HEK293T (cell line): ENCODE measurements around the gene TMEM94.

ENCODE experiments used
- CTCF ChIA-PET: fragments of 350-600 bp; formaldehyde crosslinking; extraction: SDS; loops from one replicate; lab custom pipeline; 2021; ENCODE audit warnings: antibody characterized with exemption, inconsistent platforms; lab: Yijun Ruan, JAX
- POLR2A ChIA-PET: fragments of 350-600 bp; formaldehyde crosslinking; extraction: SDS; loops from one replicate; lab custom pipeline; 2020; ENCODE audit warnings: antibody characterized with exemption, inconsistent platforms; lab: Yijun Ruan, JAX
- DNase-seq: peaks from one replicate; pipeline ENCODE4 v3.0.0; 2012; ENCODE audit warnings: mixed read lengths; ENCODE audit errors: extremely low spot score
- ARNT ChIP-seq: fragments of 450-650 bp; IDR thresholded peaks from 2 replicates; pipeline ENCODE4 v1.6.1; 2017; ENCODE audit warnings: mild to moderate bottlenecking
- BHLHE40 ChIP-seq: fragments of 450-650 bp; IDR thresholded peaks from 2 replicates; pipeline ENCODE4 v1.6.1; 2016; ENCODE audit warnings: mild to moderate bottlenecking, moderate library complexity, borderline replicate concordance
- CTBP1 ChIP-seq: fragments of 450-650 bp; IDR thresholded peaks from 2 replicates; pipeline ENCODE4 v1.6.1; 2016; ENCODE audit warnings: borderline replicate concordance
- ELF4 ChIP-seq: fragments of 450-650 bp; IDR thresholded peaks from 2 replicates; pipeline ENCODE4 v1.6.1; 2017; ENCODE audit warnings: antibody characterized with exemption
- FOXA1 ChIP-seq: fragments of 450-650 bp; IDR thresholded peaks from 2 replicates; pipeline ENCODE4 v1.6.1; 2016; ENCODE audit warnings: mild to moderate bottlenecking
- FOXK2 ChIP-seq: fragments of 450-650 bp; IDR thresholded peaks from 2 replicates; pipeline ENCODE4 v1.6.1; 2016; ENCODE audit warnings: mild to moderate bottlenecking
- FOXM1 ChIP-seq: fragments of 450-650 bp; IDR thresholded peaks from 2 replicates; pipeline ENCODE4 v1.6.1; 2017; ENCODE audit warnings: mild to moderate bottlenecking, borderline replicate concordance
- HDGF ChIP-seq: fragments of 450-650 bp; IDR thresholded peaks from 2 replicates; pipeline ENCODE4 v1.6.1; 2017; ENCODE audit warnings: antibody characterized with exemption, borderline replicate concordance
- L3MBTL2 ChIP-seq: fragments of 450-650 bp; conservative IDR thresholded peaks from 2 replicates; pipeline ENCODE4 v1.6.1; 2016; ENCODE audit warnings: mild to moderate bottlenecking
- LEF1 ChIP-seq: fragments of 450-650 bp; IDR thresholded peaks from 2 replicates; pipeline ENCODE4 v1.6.1; 2017; ENCODE audit warnings: mild to moderate bottlenecking, borderline replicate concordance
- NFRKB ChIP-seq: fragments of 450-650 bp; IDR thresholded peaks from 2 replicates; pipeline ENCODE4 v1.6.1; 2016; ENCODE audit warnings: mild to moderate bottlenecking, moderate library complexity
- SP1 ChIP-seq: fragments of 450-650 bp; IDR thresholded peaks from 2 replicates; pipeline ENCODE4 v1.6.1; 2017
- SUZ12 ChIP-seq: fragments of 450-650 bp; IDR thresholded peaks from 2 replicates; pipeline ENCODE4 v1.6.1; 2016; ENCODE audit warnings: mild to moderate bottlenecking
- TARDBP ChIP-seq: fragments of 450-650 bp; IDR thresholded peaks from 2 replicates; pipeline ENCODE4 v1.6.1; 2016
- ZNF384 ChIP-seq: fragments of 450-650 bp; IDR thresholded peaks from 2 replicates; pipeline ENCODE4 v1.6.1; 2016
- TF ChIP-seq, protein P1 (sequence below): fragments of 450-650 bp; IDR thresholded peaks from 2 replicates; pipeline ENCODE4 v1.6.1; 2016

TMEM94 gene

DNA sequence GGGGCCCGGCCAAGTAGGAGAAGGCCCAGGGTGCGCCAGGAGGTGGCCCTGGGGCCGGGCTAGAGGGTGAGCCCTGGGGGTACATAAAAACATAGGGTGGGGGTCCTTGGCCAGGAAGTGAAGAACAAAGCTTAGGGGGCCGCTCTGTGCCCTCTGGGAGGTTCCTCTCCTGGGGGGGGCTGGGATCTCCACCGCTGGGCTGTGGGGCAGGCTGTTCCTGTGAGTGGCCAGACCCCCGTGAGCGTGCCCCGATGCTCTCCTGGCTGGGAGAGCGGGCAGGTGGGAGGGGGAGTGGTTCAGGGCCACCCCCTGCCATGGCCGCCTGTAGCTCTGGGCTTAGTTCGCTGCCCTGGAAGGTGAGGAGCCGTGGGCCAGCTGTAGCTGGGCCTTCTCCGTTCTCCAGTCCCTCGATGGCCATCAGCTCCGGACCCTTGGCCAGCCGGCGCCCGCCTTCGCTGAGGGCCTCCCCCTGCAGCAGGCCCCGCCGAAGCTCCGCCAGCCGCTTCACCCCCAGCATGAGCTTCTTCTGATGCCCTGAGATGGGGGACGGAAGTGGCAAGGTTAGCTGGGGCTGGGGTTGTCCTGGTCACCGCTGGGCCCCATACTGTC, 46.4 kb downstream of the TMEM94 start:
- TF ChIP-seq BHLHE40 = no peak
- no peak for TF ChIP-seq ELF4
- TF ChIP-seq ZNF384 = no peak
- TF ChIP-seq CTBP1 = no peak
- no peak for TF ChIP-seq L3MBTL2
- TF ChIP-seq FOXK2 = no peak
- ChIA-PET POLR2A (interaction anchor here (1.1 to 3.6 kb wide), 3 partner anchors 9 to 46 kb away, joined by 3 to 22 read pairs (median 6); partner anchors contain the start of gene TMEM94), CTCF (no interaction called here)
- no peak for DNase-seq

DNA sequence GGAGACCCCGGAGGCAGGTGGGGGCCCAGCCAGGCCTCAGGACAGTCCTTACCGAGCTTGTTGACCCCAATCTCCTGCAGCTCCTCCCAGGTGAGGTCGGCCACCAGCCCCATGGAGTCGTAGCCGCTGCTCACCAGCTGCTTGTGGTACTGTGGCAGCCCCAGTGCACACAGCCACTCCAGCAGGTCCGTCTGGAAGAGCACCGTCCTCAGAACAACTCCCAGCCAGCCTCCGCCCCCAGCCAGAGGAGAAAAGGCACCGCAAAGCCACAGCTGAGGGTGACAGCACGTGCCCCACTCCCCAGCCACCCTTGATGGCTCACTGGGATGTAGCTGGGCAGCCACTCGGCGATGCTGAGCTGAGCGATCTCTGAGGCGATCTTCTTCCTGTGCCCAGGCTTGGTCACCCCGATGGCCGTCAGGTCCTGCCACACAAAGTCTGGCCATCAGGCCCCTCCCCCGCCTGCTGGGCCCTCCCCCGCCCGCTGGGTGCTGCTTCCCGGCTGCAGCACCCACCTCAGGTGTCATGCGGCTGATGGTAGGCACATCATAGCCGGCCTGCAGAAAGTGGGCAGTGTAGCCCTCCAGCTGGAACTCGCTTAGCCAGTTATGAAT, 47.0 kb downstream of the TMEM94 start:
- TF ChIP-seq ARNT (no peak), SUZ12 (no peak), FOXM1 (no peak)
- ChIA-PET POLR2A (interaction anchor here (1.3 to 3.6 kb wide), 2 partner anchors 8 to 47 kb away, joined by 6 to 22 read pairs; partner anchors contain the start of gene TMEM94), CTCF (interaction anchor here (1.1 kb wide), 1 partner anchor 9 kb away, joined by 3 read pairs; no protein-coding TSS in a partner anchor)
- no peak for DNase-seq

DNA sequence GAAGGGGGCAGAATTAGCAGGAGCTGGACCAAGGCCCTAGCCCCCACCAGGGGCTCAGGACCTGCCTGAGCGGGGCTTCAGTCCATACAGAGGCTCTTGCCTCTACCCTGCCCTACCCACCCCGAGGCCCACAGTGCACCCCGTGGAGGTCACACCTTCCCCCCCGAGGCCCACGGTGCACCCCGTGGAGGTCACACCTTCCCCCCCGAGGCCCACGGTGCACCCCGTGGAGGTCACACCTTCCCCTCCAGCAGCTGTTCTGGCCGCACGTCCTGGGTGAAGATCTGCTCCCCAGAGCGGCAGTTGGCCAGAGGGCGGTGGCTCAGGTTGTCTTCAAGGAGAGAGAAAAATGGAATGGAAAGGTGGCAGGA, 47.5 kb downstream of the TMEM94 start:
- ChIA-PET POLR2A (interaction anchor here (3.6 kb wide), 1 partner anchor 47 kb away, joined by 22 read pairs; the partner anchor contains the start of gene TMEM94), CTCF (interaction anchor here (1.1 kb wide), 1 partner anchor 10 kb away, joined by 3 read pairs; no protein-coding TSS in a partner anchor)
- no peak for DNase-seq
- no peak for TF ChIP-seq SP1
- TF ChIP-seq FOXA1 = no peak
- TF ChIP-seq FOXK2 = no peak

DNA sequence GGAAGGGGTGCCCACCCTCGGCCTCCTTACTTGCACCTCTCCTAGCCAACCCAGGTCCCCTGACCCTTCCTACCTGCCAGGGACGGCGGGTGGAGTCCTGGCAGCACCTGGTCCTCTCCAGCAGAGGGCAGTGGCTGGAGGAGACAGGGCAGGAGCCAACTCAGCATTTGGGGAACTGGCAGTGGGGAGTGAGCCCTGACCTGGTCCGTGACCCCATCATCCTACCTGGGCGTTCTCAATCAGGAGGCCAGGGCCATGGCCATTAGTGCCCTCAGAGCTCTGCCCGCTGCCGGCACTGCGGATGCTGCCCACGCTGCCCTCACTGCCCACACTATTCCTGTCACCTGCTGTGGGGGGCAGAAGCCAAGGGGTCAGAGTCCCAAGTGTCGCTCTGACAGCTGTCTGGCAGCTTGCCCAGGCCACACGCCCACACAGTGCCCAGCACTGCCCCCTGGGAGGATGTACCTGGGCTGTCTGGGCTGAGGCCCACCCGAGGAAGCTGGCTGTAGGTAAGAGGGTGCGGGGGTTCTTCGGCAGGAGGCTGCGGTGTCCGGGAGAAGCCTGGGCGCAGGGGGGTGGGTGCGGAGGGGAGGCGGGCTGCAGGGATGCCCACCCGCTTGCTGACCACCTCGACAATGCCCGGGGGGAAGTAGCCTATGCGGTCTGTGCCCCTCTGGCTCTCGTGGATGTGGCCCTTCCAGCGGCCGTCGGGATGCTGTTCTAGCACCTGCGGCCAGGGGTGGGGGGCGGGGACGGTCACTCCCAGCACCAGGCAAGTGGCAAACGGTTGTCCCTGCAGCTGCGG, 48.1 kb downstream of the TMEM94 start:
- TF ChIP-seq ARNT = no peak
- TF ChIP-seq TARDBP = no peak
- no peak for TF ChIP-seq FOXK2
- TF ChIP-seq CTBP1 = no peak
- TF ChIP-seq, protein P1, sequence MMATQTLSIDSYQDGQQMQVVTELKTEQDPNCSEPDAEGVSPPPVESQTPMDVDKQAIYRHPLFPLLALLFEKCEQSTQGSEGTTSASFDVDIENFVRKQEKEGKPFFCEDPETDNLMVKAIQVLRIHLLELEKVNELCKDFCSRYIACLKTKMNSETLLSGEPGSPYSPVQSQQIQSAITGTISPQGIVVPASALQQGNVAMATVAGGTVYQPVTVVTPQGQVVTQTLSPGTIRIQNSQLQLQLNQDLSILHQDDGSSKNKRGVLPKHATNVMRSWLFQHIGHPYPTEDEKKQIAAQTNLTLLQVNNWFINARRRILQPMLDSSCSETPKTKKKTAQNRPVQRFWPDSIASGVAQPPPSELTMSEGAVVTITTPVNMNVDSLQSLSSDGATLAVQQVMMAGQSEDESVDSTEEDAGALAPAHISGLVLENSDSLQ = no peak
- TF ChIP-seq SP1 = no peak

DNA sequence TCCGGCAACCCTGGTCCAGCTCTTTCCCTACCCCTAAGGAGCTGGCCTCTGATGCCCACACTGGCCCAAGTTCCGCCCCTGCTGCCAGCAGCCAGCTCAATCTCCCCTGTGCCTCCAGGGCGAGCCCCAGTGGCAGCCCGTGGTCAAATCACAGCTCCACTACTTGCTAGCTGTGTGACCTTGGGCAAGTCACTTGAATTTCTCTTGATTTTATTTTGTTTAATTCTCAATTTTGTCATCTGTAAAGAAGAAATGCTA, 48.6 kb downstream of the TMEM94 start:
- no peak for TF ChIP-seq FOXM1
- no peak for TF ChIP-seq SUZ12
- no peak for TF ChIP-seq LEF1
- TF ChIP-seq SP1 = no peak
- no peak for DNase-seq
- ChIA-PET POLR2A (interaction anchor here (1.1 to 3.6 kb wide), 2 partner anchors 16 to 48 kb away, joined by 3 to 22 read pairs; partner anchors contain the start of gene TMEM94), CTCF (interaction anchor here (0.7 to 1.8 kb wide), 2 partner anchors 11 to 33 kb away, joined by 3 to 4 read pairs; partner anchors contain the start of gene TSEN54)

More for the DNA sequence above, 48.1 kb downstream of the TMEM94 start:
- peak; percentile 67 for DNase-seq
- POLR2A ChIA-PET = interaction anchor here (1.1 to 3.6 kb wide), 2 partner anchors 17 to 48 kb away, joined by 3 to 22 read pairs; partner anchors contain the start of gene TMEM94
- CTCF ChIA-PET = interaction anchor here (0.7 to 1.8 kb wide), 3 partner anchors 10 to 32 kb away, joined by 3 to 4 read pairs (median 3); partner anchors contain the start of gene TSEN54

DNA sequence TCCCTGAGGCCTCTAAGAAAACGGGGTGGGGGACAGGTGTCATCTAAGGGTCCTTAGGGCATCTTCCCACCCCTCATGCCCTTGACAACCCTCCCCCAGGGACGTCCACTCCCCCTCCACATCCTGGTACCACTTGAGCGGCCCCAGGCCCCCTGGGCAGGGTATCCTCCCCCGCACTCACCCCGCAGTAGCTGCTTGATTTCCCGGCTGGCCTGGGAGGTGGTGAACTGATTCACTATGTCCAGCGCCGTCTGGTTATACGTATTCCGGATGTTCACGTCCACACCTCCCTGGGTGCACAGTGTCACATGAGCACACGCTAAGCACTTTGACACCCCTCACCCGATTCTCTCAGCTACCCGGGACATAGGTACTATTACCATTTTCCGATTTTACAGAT, 49.2 kb downstream of the TMEM94 start:
- DNase-seq = no peak
- TF ChIP-seq HDGF = no peak
- no peak for TF ChIP-seq FOXA1
- TF ChIP-seq BHLHE40 = no peak
- no peak for TF ChIP-seq SP1
- TF ChIP-seq, protein P1 = no peak
- no peak for TF ChIP-seq ARNT
- TF ChIP-seq FOXM1 = no peak
- no peak for TF ChIP-seq ELF4
- no peak for TF ChIP-seq NFRKB
- no peak for TF ChIP-seq TARDBP
- TF ChIP-seq L3MBTL2 = no peak
- TF ChIP-seq SUZ12 = no peak
- TF ChIP-seq LEF1 = no peak
- TF ChIP-seq FOXK2 = no peak
- no peak for TF ChIP-seq ZNF384
- TF ChIP-seq CTBP1 = no peak
- ChIA-PET CTCF (interaction anchor here (1.8 kb wide), 1 partner anchor 11 kb away, joined by 4 read pairs; the partner anchor contains the start of gene TSEN54), POLR2A (interaction anchor here (1.1 to 3.6 kb wide), 2 partner anchors 16 to 49 kb away, joined by 3 to 22 read pairs; partner anchors contain the start of gene TMEM94)

DNA sequence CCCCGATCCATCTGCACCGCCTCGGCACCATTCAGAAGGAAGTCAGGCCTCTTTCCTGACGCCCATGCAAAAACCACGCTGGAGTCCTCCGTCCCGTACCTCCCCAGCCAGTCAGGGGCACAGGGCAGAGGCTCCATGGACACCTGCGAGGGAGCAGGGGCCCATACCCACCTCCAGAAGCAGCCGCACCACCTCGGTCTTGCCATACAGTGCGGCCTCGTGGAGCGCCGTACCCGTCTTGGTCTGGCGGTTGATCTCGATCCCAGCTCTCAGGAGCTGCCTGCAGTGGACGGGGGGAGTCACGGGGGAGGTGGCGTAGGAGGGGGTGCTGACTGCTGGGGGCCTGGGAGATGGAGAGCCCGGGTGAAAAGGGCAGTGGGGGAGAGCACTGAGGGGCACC, 49.7 kb downstream of the TMEM94 start:
- POLR2A ChIA-PET = no interaction called here
- CTCF ChIA-PET = interaction anchor here (1.8 kb wide), 1 partner anchor 10 kb away, joined by 4 read pairs; the partner anchor contains the start of gene TSEN54
- DNase-seq = no peak
- TF ChIP-seq, protein P1 = no peak
- no peak for TF ChIP-seq FOXM1
- TF ChIP-seq FOXA1 = no peak
- no peak for TF ChIP-seq BHLHE40
- no peak for TF ChIP-seq LEF1
- TF ChIP-seq ELF4 = no peak
